HFFc6 (cell line): ENCODE measurements around the gene IGSF3. TPM values are rescaled to one million over a fixed set of nuclear protein-coding genes. Genes with fewer than 3 reads are reported as not detected.
A peak's percentile ranks its signal among the peaks of the same experiment; 100 is the strongest.

Experiments used
- DNase-seq: peaks from one replicate; pipeline ENCODE4 v3.0.0-alpha.2; 2018
- H3K27ac Mint-ChIP-seq: 2 replicates; pipeline ENCODE4 v1.8.0; 2020; ENCODE audit warnings: mild to moderate bottlenecking, mixed read lengths
- H3K27me3 Mint-ChIP-seq: 2 replicates; pipeline ENCODE4 v1.8.0; 2021; ENCODE audit warnings: mild to moderate bottlenecking, moderate library complexity, mixed read lengths; ENCODE audit not compliant: insufficient read depth
- H3K36me3 Mint-ChIP-seq: 2 replicates; pipeline ENCODE4 v1.8.0; 2021; ENCODE audit warnings: low read depth, mixed read lengths
- H3K4me1 Mint-ChIP-seq: 2 replicates; pipeline ENCODE4 v1.8.0; 2020; ENCODE audit warnings: low read depth, mixed read lengths
- H3K4me3 Mint-ChIP-seq: 2 replicates; pipeline ENCODE4 v1.8.0; 2020; ENCODE audit warnings: mild to moderate bottlenecking, moderate library complexity, mixed read lengths
- H3K9me3 Mint-ChIP-seq: 2 replicates; pipeline ENCODE4 v1.8.0; 2020; ENCODE audit warnings: mild to moderate bottlenecking, mixed read lengths
- long read RNA-seq: library from polyadenylated mRNA; unstranded; transcript quantifications from one replicate; pipeline ENCODE4 v2.0.0, GENCODE V29; 2019
- total RNA-seq, 6 experiments: library from RNA; stranded (reverse); fragmentation: NEBNext Ultra II Directional; extraction: Animal tissue kit (Norgen Biotek cat#: 25700); gene quantifications; 2 replicates in 1 of 6; 3 replicates in 5 of 6; pipeline ENCODE4 v1.2.3, GENCODE V29; 2021
- TF ChIP-seq, protein P1 (sequence below): fragments of 200-600 bp; sonication (generic); IDR thresholded peaks from 2 replicates; pipeline ENCODE4 v1.5.0; 2021; ENCODE audit warnings: antibody characterized with exemption, mild to moderate bottlenecking

The IGSF3 gene
- total RNA-seq, result not detected
- long read RNA-seq, result 0 reads

- no peak for DNase-seq
- TF ChIP-seq, protein P1, sequence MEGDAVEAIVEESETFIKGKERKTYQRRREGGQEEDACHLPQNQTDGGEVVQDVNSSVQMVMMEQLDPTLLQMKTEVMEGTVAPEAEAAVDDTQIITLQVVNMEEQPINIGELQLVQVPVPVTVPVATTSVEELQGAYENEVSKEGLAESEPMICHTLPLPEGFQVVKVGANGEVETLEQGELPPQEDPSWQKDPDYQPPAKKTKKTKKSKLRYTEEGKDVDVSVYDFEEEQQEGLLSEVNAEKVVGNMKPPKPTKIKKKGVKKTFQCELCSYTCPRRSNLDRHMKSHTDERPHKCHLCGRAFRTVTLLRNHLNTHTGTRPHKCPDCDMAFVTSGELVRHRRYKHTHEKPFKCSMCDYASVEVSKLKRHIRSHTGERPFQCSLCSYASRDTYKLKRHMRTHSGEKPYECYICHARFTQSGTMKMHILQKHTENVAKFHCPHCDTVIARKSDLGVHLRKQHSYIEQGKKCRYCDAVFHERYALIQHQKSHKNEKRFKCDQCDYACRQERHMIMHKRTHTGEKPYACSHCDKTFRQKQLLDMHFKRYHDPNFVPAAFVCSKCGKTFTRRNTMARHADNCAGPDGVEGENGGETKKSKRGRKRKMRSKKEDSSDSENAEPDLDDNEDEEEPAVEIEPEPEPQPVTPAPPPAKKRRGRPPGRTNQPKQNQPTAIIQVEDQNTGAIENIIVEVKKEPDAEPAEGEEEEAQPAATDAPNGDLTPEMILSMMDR, result no peak
- peak within 1 kb of the TSS; percentile 41 for H3K4me3 Mint-ChIP-seq
- H3K36me3 Mint-ChIP-seq, result no peaks in the 10 kb centered on the region
- H3K27ac Mint-ChIP-seq, result no peak within 1 kb of the TSS
- H3K9me3 Mint-ChIP-seq, result no peaks in the 10 kb centered on the region
- no peaks in the 10 kb centered on the region for H3K4me1 Mint-ChIP-seq
- H3K27me3 Mint-ChIP-seq, result peaks cover 40% of the 10 kb centered on the region
Measured at GRCh38 chr1:116667575-116668105, at the start of gene IGSF3. Gene IGSF3 (minus strand): TSS chr1:116667733. CDS start chr1:116666326, 1,407 bp downstream.

GRCh38 chr1:116717318-116717717 is 49.8 kb upstream of the IGSF3 start:
- no peaks in the 10 kb centered on the region for H3K36me3 Mint-ChIP-seq
- H3K9me3 Mint-ChIP-seq, result no peaks in the 10 kb centered on the region

GRCh38 chr1:116716391-116716790 is 48.9 kb upstream of the IGSF3 start:
- DNase-seq, result no peak
- Mint-ChIP-seq H3K36me3 (no peaks in the 10 kb centered on the region), H3K4me3 (no peak overlapping the region), H3K4me1 (no peaks in the 10 kb centered on the region), H3K9me3 (no peaks in the 10 kb centered on the region), H3K27me3 (peaks cover 4% of the 10 kb centered on the region; the same call in 1 of the 2 replicates), H3K27ac (no peak overlapping the region)
- TF ChIP-seq, protein P1, result no peak

More at GRCh38 chr1:116717318-116717717, 49.8 kb upstream of the IGSF3 start:
- Mint-ChIP-seq H3K27ac (no peak overlapping the region), H3K4me1 (no peaks in the 10 kb centered on the region), H3K4me3 (no peak overlapping the region), H3K27me3 (peaks cover 3% of the 10 kb centered on the region)
- TF ChIP-seq, protein P1, result no peak
- DNase-seq, result no peak

- H3K36me3 Mint-ChIP-seq, result no peaks in the 10 kb centered on the region
- no peaks in the 10 kb centered on the region for H3K4me1 Mint-ChIP-seq
- DNase-seq, result no peak
- TF ChIP-seq, protein P1, result no peak
- no peaks in the 10 kb centered on the region for H3K9me3 Mint-ChIP-seq
- no peak overlapping the region for H3K4me3 Mint-ChIP-seq
- H3K27me3 Mint-ChIP-seq, result peaks cover 2% of the 10 kb centered on the region
- H3K27ac Mint-ChIP-seq, result no peak overlapping the region
Measured at GRCh38 chr1:116713474-116713873, 45.9 kb upstream of the IGSF3 start.

DNA sequence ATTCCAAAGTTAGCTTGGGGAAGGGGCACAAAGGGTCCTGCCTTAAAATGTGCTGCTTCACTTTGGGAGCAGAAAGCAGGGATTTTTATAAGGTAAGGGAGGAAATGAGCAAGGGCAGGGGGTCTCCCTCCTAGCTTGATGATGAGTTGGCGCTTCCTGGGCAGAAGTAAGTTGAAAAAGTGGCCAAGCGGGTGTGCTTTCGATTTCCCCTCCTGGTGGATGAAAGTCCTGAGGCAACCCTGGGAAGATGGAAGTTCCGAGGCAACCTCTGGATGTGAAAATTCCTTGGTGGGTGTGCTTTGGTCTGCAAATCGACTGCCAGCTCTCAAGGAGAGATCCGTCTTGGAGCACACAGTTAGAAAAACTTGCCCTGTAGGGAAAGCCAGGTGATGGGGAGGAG is 45.0 kb upstream of the IGSF3 start:
- H3K4me1 Mint-ChIP-seq, result no peaks in the 10 kb centered on the region
- H3K27me3 Mint-ChIP-seq, result peaks cover 3% of the 10 kb centered on the region
- no peaks in the 10 kb centered on the region for H3K9me3 Mint-ChIP-seq
- no peak for DNase-seq
- no peaks in the 10 kb centered on the region for H3K36me3 Mint-ChIP-seq
- TF ChIP-seq, protein P1, result no peak
- H3K27ac Mint-ChIP-seq, result no peak overlapping the region
- H3K4me3 Mint-ChIP-seq, result no peak overlapping the region
